Uterus (tissue), 4 donors: Measurements from ENCODE around the gene NRL. TPM values are rescaled to one million over a fixed set of nuclear protein-coding genes. Genes with fewer than 3 reads are reported as not detected.

Source experiments
- DNase-seq, 2 donors: peaks; one replicate each; pipeline ENCODE4 v3.0.0-alpha.2; 2019 to 2020
- H3K27ac ChIP-seq, 2 donors: fragments of 200-600 bp; sonication (generic); 1 replicate in 1 of 2; 2 replicates in 1 of 2; pipeline ENCODE4 v1.5.1; 2016 to 2018
- H3K27me3 ChIP-seq, 2 donors: fragments of 200-600 bp; sonication (generic); one replicate each; pipeline ENCODE4 v1.5.1; 2018 to 2019; ENCODE audit warnings: control low read depth in 1 of 2
- H3K36me3 ChIP-seq, 2 donors: fragments of 200-600 bp; sonication (generic); one replicate each; pipeline ENCODE4 v1.5.1; 2019; ENCODE audit warnings: control low read depth in 1 of 2
- H3K4me1 ChIP-seq, 2 donors: fragments of 200-600 bp; sonication (generic); one replicate each; pipeline ENCODE4 v1.5.1; 2018 to 2019; ENCODE audit warnings: control low read depth in 1 of 2
- H3K4me3 ChIP-seq, 2 donors: fragments of 200-600 bp; sonication (generic); 1 replicate in 1 of 2; 2 replicates in 1 of 2; pipeline ENCODE4 v1.5.1; 2018 to 2019; ENCODE audit warnings: mild to moderate bottlenecking in 1 of 2
- H3K9me3 ChIP-seq, 2 donors: fragments of 200-600 bp; sonication (generic); one replicate each; pipeline ENCODE4 v1.5.1; 2019; ENCODE audit warnings: control low read depth in 1 of 2
- CTCF ChIP-seq, 4 experiments: fragments of 200-600 bp in 2 of 4; fragments of 450-650 bp in 2 of 4; sonication (generic) in 2 of 4; IDR thresholded peaks; one replicate each; pipeline ENCODE4 v1.5.1; 2016 to 2019; ENCODE audit warnings: antibody characterized with exemption in 4 of 4, mild to moderate bottlenecking in 2 of 4, moderate library complexity in 1 of 4
- POLR2A ChIP-seq, 2 donors: fragments of 450-650 bp; IDR thresholded peaks; one replicate each; pipeline ENCODE4 v1.6.1; 2016; ENCODE audit warnings: antibody characterized with exemption in 2 of 2, mild to moderate bottlenecking in 1 of 2, moderate library complexity in 1 of 2
- intact Hi-C: fragments of 100-400 bp; cut with DNase I; formaldehyde crosslinking; loops from one replicate; pipeline ENCODE4 v1.15.1; 2023; ENCODE audit warnings: low total_unique reads
- total RNA-seq, 4 donors: library from RNA; depleted of rRNA in 3 of 4; stranded (reverse); fragments of >200 nt in 3 of 4; gene quantifications; one replicate each; pipeline versions ENCODE4 v1.1.0 to v1.2.4, GENCODE V29; 2014 to 2023
- donor health status: DM: yes; HTN: yes; CAD: no.

The NRL gene
- total RNA-seq, 4 donors from 2014 or later, result 1.2 to 1.8 (median 1.3) TPM; not detected in 1

- intact Hi-C loops, result no loop called here
- Histone ChIP-seq H3K27me3 (no peaks in the 10 kb centered on the region), H3K4me3 (no peak overlapping the region), H3K4me1 (peaks cover 7% of the 10 kb centered on the region in 2 donors), H3K27ac (peak overlapping the region; percentile 88 to 98), H3K36me3 (no peaks in the 10 kb centered on the region), H3K9me3 (no peaks in the 10 kb centered on the region)
- no peak for TF ChIP-seq POLR2A (IDR thresholded peaks at IDR 0.05)
- no peak for TF ChIP-seq CTCF (IDR thresholded peaks at IDR 0.05)
- DNase-seq, result no peak
These were observed 45.2 kb upstream of the NRL start for GRCh38 chr14:24159777-24160498.

GRCh38 chr14:24157331-24157730 is 42.6 kb upstream of the NRL start:
- H3K4me3 ChIP-seq, result no peak overlapping the region
- H3K36me3 ChIP-seq, result no peaks in the 10 kb centered on the region
- H3K27me3 ChIP-seq, result no peaks in the 10 kb centered on the region
- no peak for TF ChIP-seq POLR2A (IDR thresholded peaks at IDR 0.05)
- no peak for TF ChIP-seq CTCF (IDR thresholded peaks at IDR 0.05)
- DNase-seq, result peak in 1 of 2 donors; percentile 11
- H3K9me3 ChIP-seq, result no peaks in the 10 kb centered on the region
- no peak overlapping the region for H3K27ac ChIP-seq
- H3K4me1 ChIP-seq, result peaks cover 0 to 7% of the 10 kb centered on the region in 2 donors
- intact Hi-C loops, result no loop called here

- Histone ChIP-seq H3K4me3 (no peak overlapping the region), H3K9me3 (no peaks in the 10 kb centered on the region), H3K36me3 (no peaks in the 10 kb centered on the region), H3K27me3 (no peaks in the 10 kb centered on the region), H3K27ac (no peak overlapping the region), H3K4me1 (peaks cover 0 to 3% of the 10 kb centered on the region in 2 donors)
- no peak for TF ChIP-seq CTCF (IDR thresholded peaks at IDR 0.05)
- TF ChIP-seq POLR2A (IDR thresholded peaks at IDR 0.05), result no peak
- intact Hi-C loops, result no loop called here
- DNase-seq, result no peak
These were observed 42.1 kb upstream of the NRL start for GRCh38 chr14:24156840-24157239.

GRCh38 chr14:24155100-24155499 is 40.4 kb upstream of the NRL start:
- no peak overlapping the region for H3K4me3 ChIP-seq
- intact Hi-C loops, result no loop called here
- H3K4me1 ChIP-seq, result no peaks in the 10 kb centered on the region
- no peak overlapping the region for H3K27ac ChIP-seq
- H3K9me3 ChIP-seq, result no peaks in the 10 kb centered on the region
- no peak for DNase-seq
- no peaks in the 10 kb centered on the region for H3K27me3 ChIP-seq
- TF ChIP-seq CTCF (IDR thresholded peaks at IDR 0.05) (no peak), POLR2A (IDR thresholded peaks at IDR 0.05) (no peak)
- no peaks in the 10 kb centered on the region for H3K36me3 ChIP-seq

GRCh38 chr14:24151404-24152080 is 36.8 kb upstream of the NRL start:
- no peaks in the 10 kb centered on the region for H3K27me3 ChIP-seq
- TF ChIP-seq POLR2A (IDR thresholded peaks at IDR 0.05), result no peak
- no peak for TF ChIP-seq CTCF (IDR thresholded peaks at IDR 0.05)
- H3K4me3 ChIP-seq, result no peak overlapping the region
- intact Hi-C loops, result no loop called here
- no peaks in the 10 kb centered on the region for H3K36me3 ChIP-seq
- DNase-seq, result no peak
- H3K4me1 ChIP-seq, result peaks cover 4 to 6% of the 10 kb centered on the region in 2 donors
- no peak overlapping the region for H3K27ac ChIP-seq
- no peaks in the 10 kb centered on the region for H3K9me3 ChIP-seq
